Left forelimb (tissue), 1 donor: ENCODE measurements around the gene TST.

Experiments used
- DNase-seq: peaks from one replicate; pipeline ENCODE4 v3.0.0-alpha.2; 2018; ENCODE audit warnings: low spot score

Gene TST

DNA sequence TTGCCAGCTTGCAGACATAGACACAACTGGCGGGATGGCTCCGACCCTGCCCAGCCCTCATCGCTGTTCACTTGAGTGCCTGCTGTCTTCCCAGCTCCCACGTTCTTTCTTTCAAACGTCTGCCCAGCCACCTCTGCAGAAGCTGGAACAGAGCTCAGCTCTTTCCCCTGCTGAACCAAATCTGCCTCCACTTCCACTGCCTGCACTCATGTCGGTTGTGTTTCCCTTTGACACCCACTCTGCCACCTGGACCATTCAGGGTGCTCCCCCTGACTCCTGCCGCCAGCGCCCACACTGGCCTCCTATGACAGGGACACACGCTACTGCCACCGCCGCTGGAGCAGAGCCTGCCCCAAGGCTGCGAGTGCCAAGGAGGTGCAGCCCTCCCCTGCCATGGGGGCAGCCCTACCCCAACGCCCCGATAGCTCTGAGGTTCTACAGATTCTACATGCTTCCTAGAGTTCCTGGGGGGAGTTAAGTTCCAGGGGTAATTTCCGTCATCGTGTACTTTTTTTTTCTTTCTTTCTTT lies 37.9 kb downstream of the TST start:
- DNase-seq = peak; percentile 57

DNA sequence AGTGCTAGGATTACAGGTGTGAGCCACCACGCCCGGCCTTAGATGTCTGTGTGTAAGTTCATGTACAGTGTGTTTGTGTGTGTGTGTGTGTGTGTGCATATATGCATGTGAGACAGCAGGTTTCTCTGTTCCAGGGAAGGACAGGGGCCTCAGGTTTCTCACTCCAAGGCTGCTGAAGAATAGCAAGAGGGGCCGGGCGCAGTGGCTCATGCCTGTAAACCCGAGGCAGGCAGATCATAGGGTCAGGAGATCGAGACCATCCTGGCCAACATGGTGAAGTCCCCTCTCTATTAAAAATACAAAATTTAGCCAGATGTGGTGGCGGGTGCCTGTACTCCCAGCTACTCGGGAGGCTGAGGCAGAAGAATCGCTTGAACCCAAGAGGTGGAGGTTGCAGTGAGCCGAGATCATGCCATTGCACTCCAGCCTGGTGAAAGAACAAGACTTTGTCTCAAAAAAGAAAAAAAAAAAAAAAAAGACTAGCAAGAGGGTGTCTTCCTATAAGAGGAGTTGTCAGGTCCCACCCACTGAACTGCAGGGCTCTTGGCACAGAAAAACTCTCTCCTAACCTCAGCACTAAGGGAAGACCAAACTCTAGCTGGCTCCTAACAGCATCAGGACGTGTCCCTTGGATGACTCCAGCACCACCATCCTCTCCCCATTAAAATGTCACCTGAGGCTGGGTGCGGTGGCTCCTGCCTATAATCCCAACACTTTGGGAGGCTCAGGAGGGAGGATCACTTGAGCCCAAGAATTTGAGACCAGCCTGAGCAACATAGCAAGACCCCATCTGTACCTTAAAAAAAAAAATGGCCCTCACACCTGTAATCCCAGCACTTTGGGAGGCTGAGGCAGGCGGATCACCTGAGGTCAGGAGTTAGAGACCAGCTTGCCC lies 40.0 kb downstream of the TST start:
- peak; percentile 23 for DNase-seq

DNA sequence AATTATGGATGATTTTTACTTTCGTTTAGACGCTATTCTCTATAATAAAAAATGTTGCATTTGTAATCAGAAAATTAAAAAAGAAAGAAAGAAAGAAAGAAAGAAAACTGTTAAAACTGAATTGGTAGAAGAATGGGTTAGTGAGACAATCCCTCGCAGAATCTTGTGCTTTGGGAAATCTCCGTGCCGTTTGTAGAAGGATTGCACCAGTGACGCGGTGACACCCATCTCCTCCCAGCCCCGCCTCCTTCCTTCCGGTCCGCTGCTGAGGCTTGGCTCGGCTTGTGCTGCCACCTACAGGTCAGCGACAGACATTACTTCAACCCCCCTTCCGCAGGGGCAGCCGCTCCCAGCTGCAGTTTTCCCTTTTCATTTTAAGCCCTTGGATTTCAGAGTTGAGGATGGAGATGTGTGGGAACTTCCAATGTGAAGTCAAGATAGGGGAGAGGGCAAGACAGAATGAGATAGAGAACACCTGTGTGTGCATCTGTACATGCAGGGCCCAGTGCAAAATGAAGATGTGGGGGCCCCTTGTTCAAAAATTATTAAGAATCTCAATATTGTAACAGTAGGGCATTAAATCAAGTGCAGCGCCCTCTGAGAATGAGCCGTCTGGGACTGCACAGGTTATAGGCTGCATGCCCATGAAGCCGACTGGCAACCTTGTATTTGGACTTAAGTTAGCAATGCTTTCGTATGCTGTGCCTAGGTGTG lies 41.1 kb downstream of the TST start:
- peak; percentile 91 for DNase-seq

DNA sequence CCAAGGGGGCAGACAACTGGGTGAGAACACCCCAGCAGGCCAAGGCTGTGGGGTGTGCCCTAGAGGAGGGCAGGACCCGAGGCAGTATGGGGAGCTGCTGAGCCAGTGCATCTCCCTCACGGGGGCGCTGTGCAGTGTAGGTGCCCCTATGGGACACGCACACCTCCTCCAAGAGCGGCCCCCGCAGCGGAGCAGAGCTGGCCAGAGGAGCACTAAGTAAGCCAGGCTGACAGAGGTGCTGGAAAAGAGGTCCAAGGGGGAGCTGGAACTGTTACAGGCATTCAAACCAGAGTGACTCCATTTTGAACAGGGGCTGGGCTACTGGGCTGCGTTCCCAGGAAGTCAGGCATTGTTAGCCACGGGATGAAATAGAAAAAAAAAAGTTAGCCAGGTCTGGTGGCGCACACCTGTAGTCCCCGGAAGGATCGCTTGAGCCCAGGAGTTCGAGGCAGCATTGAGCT lies 41.8 kb downstream of the TST start:
- DNase-seq = peak; percentile 26

DNA sequence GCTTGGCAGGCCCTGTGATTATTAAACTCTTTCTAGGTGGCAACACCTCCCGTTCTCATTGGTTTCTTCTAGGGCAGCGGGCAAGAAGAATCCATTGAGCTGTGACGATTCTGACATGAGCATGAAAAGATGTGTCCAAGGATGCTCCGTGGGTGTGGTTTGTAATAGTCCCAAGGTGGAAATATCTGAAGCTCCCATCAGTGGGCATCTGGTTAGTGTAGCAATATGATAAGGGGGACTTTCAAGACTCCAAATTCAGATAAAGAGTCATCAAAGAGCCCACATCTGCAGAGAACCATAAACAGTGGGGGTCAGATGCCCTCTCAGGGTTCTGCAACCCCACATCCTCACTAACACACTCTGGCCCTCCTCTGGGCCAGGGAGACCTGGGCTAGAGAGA lies 42.6 kb downstream of the TST start:
- peak; percentile 28 for DNase-seq

DNA sequence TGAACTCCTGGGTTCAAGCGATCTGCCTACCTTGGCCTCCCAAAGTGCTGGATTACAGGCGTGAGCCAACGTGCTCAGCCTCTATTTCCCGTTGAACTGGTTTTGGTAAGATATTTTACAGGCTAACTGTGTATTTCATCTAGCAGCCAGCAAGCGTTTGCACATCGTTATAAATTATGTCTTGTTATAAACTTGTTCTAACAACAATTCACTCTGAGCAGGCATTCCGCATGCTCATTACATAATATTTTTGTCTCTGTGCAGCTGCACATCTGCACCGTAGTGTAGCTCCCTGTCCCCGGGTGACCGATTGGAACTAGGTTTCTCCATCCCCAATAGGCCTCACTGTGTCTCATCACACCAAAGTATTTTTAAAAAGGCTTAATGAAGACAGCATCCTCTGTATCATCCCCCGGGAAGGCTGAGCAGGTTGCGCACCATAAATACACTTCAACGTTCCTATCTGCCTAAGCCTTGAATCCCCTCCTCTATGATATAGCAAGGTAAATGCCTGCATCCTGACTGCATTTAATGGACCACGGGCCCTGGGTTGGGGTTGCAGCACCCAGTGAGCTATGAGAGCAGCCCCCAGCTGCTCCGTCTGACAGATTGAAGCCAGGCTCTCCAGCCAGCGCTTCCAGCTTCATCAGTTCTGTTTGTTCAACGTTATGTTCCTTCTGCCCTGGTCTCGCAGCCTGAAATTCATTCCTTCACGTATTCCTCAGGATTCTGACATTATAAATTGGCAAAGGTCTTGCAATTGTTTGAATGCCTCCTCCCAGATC lies 47.7 kb downstream of the TST start:
- DNase-seq = peak; percentile 49

DNA sequence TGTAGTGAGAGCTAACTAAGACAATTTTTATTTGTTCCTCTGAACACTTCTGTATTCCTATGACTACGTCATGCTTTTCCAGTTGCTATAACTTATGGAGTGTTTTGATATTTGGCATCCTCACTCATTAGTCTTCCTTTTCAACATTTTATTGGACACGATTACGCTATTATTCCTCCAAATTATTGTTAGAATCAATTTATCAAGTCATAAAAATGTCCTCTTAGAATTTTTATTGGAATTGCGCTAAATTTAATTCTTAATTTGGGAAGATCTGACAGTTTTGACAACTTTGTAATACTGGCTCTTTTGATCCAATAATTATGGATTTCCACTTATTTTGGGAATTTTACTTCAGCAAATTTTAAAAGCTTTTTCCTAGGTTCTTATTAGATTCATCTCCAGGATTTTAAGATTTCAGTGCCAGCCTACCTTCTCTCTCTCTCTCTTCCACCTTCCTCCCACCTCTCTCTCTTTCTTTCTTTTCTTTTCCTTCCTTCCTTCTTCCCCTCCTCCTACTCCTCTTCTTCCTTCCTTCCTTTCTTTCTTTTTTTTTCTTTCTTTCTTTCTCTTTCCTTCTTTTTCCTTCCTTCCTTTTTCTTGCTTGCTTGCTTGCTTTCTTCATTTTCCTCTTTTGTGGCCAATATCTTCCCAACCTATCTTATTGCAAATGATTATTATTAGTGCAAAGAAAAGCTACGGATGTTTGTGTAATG lies 50.8 kb downstream of the TST start:
- DNase-seq = no peak

DNA sequence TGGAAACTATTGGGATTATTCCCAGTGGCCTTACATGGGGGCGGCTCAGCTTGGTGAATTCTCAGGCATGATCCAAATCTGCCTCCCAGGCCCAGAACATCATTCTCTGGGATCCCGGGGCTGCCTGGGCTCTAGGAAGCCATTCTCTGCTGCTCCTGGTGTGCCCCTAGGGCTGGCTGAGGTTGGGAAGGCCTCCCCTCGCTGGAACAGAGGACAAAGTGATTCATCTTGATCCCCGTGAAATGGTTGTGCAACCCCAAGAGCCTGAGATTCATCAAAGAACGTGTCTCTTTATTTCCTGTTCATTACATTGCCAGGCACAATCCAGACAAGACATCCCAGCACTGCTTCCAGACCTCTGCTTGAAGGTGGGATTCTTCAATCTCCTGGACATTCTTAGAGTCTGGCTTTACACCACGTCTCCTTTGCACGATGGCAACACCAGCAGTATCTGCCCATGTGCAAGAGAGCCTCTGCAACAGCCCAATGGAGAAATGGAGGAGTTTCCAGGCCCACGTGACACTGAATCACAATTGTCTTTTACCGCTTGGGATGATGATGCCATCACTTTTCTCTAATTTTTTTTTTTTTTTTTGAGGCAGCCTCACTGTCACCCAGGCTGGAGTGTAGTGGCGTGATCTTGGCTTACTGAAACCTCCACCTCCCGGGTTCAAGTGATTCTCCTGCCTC lies 52.3 kb downstream of the TST start:
- peak; percentile 31 for DNase-seq

DNA sequence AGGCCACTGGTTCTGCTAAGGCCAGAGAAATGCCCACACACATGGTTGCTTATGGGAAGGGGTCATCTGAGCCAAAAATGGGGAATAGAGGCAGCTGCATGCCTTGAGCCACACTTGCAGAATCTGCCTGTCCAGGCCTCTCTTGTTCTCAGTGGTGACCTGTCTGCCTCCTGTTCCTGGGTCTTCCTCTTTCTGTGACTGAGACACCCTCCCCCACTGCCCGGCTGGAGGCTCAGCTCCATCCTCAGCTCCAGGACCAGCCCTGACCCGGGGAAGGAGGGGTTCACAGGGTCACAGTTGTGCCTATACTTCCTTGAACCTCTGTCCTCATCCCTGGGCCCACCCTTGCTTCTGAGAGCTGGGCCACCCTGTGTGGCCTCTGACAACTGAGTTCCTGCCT lies 53.6 kb downstream of the TST start:
- DNase-seq = peak; percentile 14

DNA sequence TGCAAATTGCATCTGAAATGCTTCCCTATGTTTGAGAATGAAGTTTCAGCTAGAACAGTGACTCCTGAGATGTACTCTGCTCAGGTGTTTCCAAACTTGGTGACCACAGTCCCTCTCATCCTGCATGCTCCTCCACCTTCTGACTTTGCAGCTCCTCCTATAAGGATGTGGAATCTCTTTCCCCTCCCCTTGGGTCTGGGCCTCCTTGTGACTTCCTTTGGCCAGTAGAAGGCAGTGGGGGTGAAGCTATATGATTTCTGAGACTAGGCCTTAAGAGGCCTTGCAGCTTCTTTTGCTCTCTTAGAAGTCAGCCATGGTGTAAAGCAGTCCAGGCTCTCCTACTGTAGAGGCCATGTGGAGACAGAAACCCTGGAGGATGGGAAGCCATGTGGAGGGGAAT lies 55.1 kb downstream of the TST start:
- DNase-seq = peak; percentile 22

DNA sequence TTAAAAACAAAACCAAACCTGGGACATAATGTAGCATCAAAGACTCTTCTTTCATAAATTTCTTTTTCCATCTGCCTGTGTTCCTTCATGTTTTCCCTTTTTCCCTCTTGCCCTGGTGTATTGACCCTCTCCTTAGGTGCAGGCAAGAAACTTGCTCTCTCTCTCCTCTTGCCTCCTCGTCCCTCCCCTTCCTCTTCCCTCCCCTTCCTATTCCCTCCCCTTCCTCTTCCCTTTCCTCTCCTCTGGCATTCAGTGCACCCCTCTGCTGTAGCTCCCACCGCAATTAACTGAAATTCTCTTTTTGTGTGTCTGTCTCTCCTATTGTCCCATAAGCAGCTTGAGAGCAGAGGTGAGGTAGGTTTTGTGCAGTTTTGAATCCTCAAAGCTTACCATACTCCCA lies 55.9 kb downstream of the TST start:
- no peak for DNase-seq

DNA sequence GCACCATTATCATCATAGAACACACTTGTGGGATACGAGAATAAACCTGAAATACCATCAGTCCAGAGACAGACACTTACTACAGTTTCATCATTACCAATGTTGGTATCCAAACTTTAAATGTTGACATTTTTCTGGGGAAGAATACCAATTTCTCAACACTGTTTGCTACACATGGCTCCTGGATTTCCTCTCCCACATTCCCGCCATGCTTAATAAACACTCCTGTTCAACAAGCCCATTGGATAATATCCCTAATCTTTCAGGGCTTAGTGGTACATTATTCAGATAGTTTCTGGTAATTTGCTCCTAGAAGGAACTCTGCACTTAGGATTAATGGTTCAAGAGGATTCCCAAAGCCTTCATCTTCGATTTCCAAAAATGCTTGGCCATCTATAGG lies 57.6 kb downstream of the TST start:
- DNase-seq = no peak
